Midbrain (tissue), 1 donor: ENCODE results near the gene MED13L.
A peak's percentile ranks its signal among the peaks of the same experiment; 100 is the strongest.

ENCODE experiments used
- DNase-seq: peaks from one replicate; lab custom pipeline; 2025; lab: John Stamatoyannopoulos, UW

MED13L gene

DNA sequence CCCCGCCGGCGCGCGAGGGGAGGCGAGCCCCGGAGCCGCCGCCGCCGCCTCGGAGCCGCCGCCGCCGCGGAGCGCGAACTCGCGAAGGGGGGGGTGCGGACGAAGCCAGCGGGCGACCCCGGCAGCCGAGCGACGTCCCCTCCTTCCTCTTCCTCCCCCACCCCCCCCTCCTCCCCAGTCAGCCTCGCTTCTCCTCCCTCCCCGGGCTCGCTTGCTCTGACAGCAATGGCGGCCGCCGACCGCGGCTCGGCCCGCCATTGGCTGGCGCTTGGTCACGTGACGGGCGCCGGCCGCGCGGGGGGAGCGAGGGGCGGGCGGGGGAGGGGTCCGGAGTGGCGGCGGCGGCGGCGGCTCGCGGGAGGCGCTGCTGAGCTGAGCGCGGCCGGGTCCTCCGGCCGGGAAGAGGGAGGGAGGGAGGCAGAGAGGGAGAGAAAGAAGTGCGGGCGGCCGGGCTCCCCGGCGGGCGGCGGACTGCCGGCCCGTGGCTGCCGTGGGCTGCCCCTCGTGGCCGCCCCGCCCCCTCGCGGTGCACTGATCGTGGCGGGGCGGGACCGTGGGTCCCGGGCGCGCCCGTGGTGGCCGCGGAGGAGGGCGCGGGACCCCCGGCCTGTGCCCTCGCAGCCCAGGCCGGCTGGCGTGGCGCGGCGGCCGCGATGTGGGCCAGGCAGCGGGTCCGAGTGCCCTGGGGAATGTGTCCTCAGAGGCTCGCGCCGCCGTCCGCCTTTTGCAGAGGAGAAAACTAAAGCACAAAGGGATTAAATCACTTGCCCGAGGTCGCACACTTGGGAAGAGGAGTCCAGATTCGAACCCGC, at the start of gene MED13L:
Gene MED13L, minus strand, starts transcription at position 227 of the 812 bp plus-strand sequence. CDS start 562 bp downstream, outside the sequence.
- DNase-seq: peak; percentile 91

DNA sequence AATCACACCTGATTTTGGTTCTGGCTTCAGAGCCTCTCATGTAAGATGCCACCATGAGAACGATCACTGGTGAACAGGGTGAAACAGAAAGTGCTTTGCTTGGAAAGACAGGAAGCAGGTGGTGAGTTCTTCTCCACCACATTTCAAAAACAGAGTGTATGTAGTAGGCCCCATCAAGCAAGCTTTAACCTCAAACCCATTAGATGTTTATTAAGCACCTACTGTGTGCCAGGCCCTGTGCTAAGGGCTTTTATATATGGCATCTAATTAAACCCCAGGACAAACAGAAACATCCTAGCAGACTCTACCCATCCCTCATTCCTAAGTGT, 47.8 kb upstream of the MED13L start:
- no peak for DNase-seq

DNA sequence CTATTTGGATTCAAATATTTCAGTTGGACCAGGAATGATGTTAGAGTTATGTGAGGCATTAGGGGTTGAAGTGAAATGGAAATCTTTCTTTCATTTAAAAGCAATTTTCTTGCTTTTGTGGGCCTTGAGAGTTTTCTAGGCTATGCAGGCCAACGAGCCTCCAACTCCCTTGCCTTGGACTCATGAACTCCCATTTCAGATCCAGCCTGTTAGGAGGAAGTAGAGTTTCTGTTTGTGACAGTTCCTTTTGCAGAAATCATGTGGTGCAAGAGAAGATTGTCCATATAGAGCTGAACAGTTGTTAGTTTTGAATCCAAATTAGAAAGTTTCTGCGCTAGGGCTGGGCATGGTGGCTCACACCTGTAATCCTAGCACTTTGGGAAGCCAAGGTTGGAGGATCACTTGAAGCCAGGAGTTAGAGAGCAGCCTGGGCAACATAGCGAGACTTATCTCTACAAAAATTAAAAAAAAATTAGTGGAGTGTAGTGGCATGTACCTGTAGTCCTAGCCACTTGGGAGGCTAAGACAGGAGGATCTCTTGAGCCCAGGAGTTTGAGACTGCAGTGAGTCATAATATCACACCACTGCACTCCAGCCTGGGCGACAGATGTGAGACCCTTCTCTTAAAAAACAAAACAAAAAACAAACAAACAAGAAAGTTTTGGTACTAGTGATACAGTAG, 47.3 kb upstream of the MED13L start:
- no peak for DNase-seq

DNA sequence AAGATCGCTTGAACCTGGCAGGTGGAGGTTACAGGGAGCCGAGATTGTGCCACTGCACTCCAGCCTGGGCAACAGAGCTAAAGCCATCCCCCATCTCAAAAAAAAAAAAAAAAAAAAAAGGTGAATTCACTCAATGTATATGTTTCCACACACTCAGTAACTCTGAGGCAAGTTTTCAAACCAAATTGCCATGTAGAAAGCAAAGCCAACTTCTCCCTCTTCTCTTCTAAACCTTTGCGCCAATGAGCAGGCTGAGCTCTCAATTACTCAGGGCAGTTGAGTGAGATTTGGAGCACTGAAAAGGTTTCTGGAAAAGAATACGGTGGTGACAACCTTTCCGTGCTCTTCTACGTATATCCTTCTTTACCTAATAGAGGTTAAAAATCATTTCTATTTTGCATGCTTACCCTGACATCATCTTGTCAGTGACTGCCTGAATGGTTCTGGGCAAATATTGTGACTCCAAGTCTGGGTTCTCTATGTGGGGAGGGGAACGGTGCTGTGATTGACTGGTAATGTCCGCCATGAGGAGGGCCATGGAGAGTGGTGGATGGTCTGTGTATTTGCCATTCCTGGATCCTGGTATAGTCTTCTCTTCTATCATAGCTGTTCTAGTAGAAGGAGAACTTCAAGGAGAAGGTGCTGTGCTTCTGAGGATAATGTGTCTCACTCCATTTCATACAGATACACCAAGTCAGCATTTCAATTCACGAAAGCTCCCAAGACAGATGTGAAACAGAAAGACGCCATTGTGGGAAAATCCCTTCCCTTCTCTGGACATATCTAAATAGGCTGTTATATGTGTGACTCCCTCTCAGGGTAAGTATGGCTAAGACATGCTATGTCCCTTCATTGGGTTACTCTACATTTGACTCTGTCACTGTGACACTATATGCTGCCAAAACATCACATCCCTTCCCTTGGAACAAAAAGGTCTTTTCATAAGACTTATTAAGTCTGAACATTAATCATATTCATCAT, 46.2 kb upstream of the MED13L start:
- DNase-seq: no peak

DNA sequence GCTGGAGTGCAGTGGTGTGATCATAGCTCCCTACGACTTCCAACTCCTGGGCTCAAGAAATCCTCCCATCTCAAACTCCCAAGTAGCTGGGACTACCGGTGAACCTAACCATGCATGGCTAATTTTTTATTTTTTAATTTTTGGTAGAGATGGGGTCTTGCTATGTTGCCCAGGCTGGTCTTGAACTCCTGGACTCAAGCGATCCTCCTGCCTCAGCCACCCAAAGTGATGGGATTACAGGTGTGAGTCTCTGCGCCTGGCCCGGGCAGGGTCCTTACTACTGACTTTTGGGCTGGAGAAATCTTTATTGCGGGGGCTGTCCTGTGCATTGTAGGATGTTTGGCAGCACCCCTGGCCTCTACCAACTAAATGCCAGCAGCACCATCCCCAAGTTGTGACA, 44.4 kb upstream of the MED13L start:
- DNase-seq: no peak

DNA sequence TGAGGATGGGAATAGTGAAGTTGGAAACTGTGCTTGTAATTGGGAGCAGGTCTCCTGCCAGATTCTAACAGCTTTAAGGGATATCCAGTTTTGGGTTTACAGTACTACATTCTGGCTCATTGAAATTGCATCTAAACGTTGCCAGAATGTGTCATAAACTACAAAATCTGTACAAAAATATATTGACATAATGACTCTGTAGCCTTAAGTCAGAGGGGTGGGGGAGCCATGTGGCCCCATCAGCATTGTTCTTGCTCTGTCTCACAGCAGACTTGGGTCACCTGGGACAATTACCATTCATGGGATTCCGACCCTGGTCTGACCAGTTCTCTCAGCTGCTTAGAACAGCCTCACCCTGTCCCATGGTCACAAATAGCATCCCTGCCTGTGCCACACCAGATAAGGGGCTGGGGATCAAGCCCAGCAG, 43.3 kb upstream of the MED13L start:
- no peak for DNase-seq

DNA sequence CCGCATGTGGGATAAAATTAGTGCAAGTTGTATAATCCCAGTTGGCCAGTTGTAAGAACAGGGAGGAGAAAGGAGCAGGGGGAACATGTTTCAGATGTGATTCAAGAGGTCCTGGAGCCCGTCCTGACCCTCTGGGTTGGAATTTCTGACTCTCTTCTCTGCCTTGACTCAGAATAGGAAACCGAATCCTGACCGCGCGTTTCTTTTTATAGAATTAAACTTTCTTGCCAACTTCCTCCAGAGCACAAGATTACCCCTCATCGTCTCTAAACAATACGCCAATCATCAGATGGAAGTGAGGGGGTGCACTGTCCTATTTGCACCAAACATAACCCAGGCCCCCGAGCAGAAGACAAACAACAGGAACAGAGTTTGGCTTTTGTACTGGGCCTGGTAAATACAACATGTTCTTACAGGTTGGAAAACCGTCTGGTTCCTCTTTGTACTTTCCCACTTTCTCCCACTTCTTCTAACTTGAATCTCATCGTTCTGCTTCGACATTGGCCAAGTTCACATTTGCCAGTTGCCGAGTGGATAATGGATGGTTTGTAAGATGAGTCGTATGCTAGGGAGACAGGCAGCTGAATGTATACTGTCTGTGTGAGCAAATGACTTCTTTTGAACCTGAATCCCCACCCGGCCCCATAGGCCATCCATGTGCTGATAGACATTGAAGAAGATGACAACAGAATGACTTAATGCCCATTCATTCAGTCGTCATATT, 42.6 kb upstream of the MED13L start:
- no peak for DNase-seq

DNA sequence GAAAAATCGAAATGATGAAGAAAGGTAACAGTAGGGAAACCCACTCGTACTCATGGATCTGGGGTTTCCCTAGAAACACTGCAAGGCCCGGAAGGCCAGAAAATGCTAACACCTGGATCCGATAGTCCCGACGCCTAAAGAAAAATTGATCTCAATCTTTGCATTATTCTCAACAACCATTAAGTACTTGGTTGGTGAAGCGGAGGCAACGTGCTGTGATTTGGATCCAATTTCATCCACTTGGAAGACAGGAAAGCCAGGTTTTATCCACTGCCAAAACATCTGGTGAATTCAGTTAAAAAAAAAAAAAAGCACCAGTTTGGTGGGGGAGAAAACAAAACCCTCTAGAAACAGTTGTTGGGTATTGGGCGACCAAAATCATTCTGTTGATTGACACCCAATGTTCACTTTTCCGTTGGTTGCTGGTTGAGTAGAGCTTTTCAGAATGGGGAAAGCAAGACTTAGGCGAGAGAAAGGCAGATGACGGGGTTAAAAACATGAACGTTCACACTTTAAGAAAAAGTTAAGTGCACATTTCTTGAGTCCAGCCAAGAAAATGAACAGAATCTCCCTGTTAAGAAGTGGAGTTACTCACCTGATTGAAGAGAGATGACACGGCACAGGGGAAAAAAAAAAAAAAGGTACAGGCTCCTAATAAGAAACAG, 41.9 kb upstream of the MED13L start:
- no peak for DNase-seq

DNA sequence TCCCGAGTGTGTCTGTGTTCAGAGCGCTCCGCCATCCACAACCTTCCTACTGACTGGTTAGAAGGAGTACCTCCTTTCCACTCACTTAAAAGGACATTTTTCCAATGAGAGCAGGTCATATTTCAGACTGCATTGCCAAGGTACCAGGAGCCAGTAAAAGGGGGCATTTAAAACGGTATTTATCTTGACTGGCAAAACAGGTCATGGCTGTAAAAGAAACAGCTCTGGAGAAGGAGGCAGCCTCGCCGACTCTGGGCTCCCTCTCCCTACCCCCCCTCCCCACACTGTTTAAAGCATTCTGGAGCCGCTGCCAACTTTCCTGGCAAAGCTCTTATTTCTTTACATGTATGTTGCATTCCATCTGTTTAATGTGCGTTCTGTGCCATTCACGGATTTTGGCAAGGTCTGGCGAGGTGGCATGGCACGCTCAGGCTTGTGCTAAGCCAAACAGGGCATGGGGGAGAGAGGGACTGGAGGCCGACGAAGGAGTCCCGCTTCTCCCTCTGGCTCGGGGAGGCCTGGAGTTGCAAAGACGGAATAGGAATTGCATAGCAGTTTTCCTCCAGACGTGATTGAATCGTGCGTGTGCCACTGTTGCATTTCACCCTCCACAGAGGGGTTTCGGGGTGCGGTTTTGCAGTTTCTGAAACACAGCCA, 41.2 kb upstream of the MED13L start:
- DNase-seq: no peak

DNA sequence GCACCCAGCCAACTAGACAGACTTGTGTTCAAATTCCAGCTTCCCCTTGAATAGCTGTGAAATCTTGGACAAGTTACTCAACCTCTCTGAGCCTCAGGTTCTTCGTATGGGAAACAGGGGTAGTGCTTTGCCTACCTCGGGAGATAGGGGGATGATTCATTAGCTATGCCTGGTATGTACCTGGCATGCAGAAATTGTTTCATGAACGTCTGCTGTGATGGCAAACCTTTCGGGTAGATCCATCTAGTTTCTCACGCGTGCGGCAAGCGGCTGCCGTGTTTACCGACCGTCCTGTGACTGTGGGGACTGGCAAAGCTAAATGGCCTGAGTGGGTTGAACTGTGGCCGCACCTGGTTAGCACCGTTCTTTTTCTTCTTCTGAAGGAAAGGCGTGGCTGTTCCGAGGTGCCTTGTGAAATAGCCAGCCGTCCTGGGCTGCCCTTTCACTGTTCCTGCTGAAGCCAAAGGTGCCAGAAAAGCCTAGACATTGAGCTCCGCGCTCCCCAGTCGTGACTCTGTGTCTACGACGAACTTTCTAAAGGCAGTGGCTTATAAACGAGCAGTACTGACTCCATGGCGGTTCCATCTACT, 40.6 kb upstream of the MED13L start:
- DNase-seq: no peak

DNA sequence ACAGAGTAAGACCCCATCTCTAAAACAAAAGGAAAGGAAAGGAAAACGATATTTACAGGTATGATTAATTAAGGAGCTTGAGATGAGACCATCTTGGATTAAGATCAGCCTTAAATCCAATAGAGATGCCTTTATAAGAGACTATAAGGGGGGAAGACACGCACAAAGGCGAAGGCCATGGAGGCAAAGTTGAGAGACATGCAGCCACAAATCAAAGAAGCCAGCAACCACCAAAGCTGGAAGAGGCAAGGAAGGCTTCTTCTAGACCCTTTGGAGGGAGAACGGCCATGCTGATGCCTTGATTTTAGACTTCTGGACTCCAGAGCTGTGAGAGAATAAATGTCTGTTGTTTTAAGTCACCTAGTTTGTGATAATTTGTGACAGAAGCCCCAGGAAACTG, 39.6 kb upstream of the MED13L start:
- no peak for DNase-seq

DNA sequence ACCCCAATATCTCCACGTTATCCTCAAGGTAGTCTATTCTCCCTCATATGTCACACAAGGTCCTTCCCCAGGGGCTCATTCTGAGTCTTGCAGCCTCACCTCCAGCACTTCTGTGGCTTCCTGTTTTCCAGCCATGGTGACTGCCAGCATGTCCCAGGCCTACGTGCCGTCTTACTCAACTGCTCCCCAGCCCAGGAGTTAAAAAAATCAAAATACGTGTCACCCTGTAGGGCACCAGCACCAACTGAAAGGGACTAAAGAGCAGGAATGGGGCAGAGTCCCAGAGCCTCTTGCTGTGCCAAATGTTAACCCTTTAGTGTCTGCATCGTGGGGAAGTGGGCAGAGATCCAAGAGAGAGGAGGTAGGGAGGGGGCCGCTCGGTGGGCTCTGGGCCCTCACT, 37.0 kb upstream of the MED13L start:
- no peak for DNase-seq

DNA sequence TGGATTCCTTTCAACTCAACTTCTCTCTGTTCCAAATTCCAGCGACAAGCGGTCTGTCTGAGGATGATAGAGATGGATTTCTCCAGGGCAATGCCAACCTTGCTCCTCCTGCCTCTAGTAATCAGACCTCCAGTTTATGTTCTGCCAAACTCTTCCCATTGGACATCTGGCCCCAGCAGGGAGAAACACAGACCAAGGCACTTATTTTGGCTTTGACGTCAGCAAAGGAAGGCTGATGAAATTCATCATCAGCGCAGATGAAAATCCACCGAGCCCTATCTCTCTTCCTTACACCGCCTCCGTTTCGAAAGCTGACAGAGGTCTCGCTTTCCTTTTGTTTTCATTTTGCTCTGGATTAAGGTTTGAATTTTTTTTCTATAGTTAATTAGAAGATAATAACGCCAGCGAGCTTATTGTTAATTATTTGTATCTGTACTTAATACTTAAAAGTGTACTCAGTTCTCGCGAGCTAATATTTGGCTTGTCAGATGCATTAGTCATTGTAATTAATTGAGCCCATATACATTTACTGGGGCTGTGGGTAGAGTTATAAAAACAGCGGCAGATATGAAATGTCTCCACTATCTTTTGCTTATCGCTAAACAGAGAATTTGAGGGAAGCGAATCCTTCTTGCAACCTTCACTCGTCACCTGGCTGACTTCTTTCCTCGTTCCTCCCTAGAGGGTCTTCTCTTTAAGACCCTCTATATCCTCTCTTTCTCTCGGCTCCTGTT, 35.9 kb upstream of the MED13L start:
- no peak for DNase-seq

DNA sequence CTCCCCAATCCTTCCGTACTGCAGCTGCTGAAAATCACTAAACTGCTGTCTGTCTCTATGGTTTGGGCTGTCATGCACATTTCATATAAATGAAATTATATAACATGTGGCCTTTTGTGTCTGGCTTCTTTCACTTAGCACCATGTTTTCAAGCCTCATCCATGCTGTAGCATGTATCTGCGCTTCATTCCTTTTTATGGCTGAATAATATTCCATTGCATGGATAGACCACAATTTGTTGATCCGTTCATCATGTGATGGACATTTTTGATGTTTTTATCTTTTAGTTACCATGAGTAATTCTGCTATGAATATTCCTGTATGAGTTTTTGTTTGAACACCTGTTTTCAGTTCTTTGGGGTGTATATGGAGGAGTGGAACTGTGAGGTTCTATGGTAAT, 32.6 kb upstream of the MED13L start:
- DNase-seq: no peak

DNA sequence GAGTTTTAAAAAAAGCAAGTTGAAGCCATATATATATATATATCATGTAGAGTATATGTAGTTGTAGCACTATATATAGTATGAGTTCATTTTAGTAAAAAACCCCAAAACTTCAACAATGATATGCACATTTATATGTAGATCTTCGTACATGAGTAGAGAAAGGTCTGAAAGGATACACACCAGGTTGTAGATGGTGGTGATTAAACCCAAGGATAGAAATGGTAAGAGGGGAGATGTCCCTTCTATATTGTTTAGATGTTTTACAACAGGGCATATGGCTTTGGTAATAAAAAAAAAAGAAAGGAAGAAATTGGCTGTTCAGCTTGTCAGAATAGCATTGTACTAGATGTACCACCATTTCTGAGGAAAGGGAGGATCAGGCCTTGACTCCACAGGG, 31.9 kb upstream of the MED13L start:
- DNase-seq: no peak

DNA sequence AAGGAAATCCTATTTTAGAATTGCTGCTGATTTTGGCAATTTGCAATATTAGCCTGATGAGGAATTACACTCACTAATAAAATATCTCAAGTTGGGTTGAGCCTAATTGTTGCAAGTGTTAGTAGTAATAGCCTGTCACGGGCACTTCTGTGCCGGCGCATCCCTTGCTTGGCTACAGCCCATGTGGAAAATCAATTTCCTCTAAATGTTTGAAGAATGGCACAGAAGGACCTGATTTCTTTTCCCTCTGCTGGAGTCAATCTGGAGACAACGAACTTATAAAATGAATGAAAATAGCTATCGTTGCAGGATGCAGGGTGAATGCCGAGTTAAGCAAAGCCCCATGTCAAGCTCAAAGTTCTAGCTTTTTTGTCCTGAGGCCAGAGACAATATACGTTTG, 31.2 kb upstream of the MED13L start:
- no peak for DNase-seq

DNA sequence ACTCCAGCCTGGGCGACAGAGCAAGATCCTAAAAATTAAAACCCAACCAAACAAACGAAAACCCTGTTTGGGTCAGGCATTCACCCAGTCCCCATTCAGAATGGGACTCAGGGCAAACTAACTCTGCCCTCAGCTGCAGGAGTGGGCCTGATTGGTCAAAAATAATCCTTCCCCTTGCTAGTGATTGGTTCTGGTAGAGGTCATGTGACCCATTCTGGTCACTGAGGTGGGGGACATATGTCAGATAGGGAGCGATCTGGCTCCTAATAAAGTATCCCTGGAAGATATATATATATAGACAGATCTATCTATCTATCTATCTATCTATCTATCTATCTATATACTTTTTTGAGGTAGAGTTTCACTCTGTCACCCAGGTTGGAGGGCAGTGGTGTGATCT, 29.5 kb upstream of the MED13L start:
- DNase-seq: no peak

DNA sequence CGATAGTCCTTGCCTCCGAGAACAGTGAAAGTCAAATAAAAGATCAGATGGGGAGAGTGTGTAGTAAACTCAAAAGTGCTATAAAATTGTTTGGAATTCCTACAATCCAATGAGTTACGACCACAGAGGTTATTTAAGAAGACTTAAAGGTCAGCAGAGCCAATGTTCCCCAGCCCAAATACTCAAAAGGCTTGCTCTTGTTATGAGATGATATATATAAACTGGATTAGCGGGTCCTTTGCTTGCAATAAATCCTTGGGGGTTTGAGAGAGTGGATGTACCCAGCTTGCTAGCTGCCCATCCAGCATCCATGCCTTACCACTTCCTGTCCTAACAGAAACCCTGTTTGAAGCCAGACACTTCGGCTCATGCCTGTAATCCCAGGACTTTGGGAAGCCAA, 29.0 kb upstream of the MED13L start:
- DNase-seq: no peak

DNA sequence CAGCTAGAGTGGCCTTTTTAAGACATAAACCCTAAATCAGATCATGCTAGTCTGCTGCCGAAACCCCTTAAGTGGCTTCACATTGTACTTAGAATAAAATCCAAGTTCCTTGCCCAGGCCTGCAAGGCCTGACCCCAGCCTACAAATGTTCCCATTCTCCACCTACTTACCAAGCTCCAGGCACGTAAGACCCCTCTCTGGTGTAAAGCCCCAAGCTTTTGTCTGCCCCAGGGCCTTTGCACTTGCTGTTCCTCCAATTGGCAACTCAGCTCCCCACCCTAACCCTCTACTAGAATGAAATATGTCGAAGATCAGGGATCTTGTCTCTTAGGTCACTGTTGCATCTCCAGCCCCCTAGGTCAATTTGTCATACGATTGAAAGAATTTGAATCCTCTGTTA, 27.1 kb upstream of the MED13L start:
- no peak for DNase-seq

DNA sequence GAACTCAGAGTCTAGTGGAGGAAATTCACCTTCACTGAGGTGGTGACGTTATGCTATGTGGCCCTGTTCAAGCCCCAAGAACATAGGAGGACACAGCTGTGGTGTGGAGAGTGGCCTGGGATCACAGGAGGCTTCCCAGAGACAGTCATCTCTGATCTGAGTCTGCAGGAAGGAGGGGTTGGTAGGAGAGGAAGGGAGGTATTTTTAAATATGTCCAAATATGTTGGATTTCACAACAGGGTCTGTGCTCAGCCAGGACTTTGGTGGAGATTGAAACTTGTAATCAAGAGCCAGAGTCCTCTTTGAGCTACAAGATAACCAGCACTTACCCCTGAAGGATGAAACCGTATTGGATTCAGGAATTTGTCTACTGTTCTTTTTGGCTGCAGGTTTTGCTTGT, 26.4 kb upstream of the MED13L start:
- no peak for DNase-seq
